Trophoblast cell (in vitro differentiated cells and primary cell): ENCODE results near the gene SND1.

ENCODE experiments used
- DNase-seq, 2 donors: peaks; one replicate each; pipeline ENCODE4 v3.0.0-alpha.2; 2016
- H2AFZ ChIP-seq: 2 replicates; pipeline ENCODE4 v1.6.1; 2013; ENCODE audit warnings: low read length, moderate library complexity, mild to moderate bottlenecking; ENCODE audit not compliant: insufficient read depth, poor library complexity
- H2AK5ac ChIP-seq: 2 replicates; pipeline ENCODE4 v1.6.1; 2013; ENCODE audit warnings: mild to moderate bottlenecking, low read length
- H2BK120ac ChIP-seq: 2 replicates; pipeline ENCODE4 v1.6.1; 2013; ENCODE audit warnings: low read length, mild to moderate bottlenecking, moderate library complexity; ENCODE audit not compliant: insufficient read depth, poor library complexity
- H2BK12ac ChIP-seq: 2 replicates; pipeline ENCODE4 v1.6.1; 2013; ENCODE audit warnings: mild to moderate bottlenecking, low read length, moderate library complexity
- H2BK5ac ChIP-seq: 2 replicates; pipeline ENCODE4 v1.6.1; 2013; ENCODE audit warnings: low read length, low read depth, moderate library complexity, mild to moderate bottlenecking; ENCODE audit not compliant: poor library complexity
- H3K14ac ChIP-seq: 2 replicates; pipeline ENCODE4 v1.6.1; 2013; ENCODE audit warnings: mild to moderate bottlenecking, low read length
- H3K18ac ChIP-seq: 2 replicates; pipeline ENCODE4 v1.6.1; 2013; ENCODE audit warnings: mild to moderate bottlenecking, low read length
- H3K23ac ChIP-seq: 2 replicates; pipeline ENCODE4 v1.6.1; 2013; ENCODE audit warnings: low read length
- H3K27ac ChIP-seq: 2 replicates; pipeline ENCODE4 v1.5.1; 2013; ENCODE audit warnings: low read depth, mild to moderate bottlenecking, inconsistent platforms, low read length, moderate library complexity
- H3K27me3 ChIP-seq: 2 replicates; pipeline ENCODE4 v1.6.1; 2013; ENCODE audit warnings: inconsistent platforms, mild to moderate bottlenecking, low read length, moderate library complexity; ENCODE audit not compliant: insufficient read depth
- H3K36me3 ChIP-seq, 2 experiments: 1 replicate in 1 of 2; 2 replicates in 1 of 2; pipeline ENCODE4 v1.6.1; 2013; ENCODE audit warnings: low read length in 2 of 2, mild to moderate bottlenecking in 2 of 2, moderate library complexity in 1 of 2; ENCODE audit not compliant: insufficient read depth in 2 of 2, control insufficient read depth in 1 of 2
- H3K4ac ChIP-seq: 2 replicates; pipeline ENCODE4 v1.6.1; 2013; ENCODE audit warnings: low read depth, mild to moderate bottlenecking, low read length, moderate library complexity
- H3K4me1 ChIP-seq, 2 experiments: 1 replicate in 1 of 2; 2 replicates in 1 of 2; pipeline ENCODE4 v1.6.1; 2013; ENCODE audit warnings: low read length in 2 of 2, mild to moderate bottlenecking in 2 of 2, moderate library complexity in 1 of 2; ENCODE audit not compliant: insufficient read depth in 2 of 2, control insufficient read depth in 1 of 2
- H3K4me2 ChIP-seq: 2 replicates; pipeline ENCODE4 v1.6.1; 2013; ENCODE audit warnings: inconsistent platforms, mild to moderate bottlenecking, low read length, moderate library complexity
- H3K4me3 ChIP-seq: 2 replicates; pipeline ENCODE4 v1.5.1; 2013; ENCODE audit warnings: mild to moderate bottlenecking, low read depth, low read length, inconsistent platforms
- H3K79me1 ChIP-seq: one replicate; pipeline ENCODE4 v1.6.1; 2013; ENCODE audit warnings: low read length
- H3K79me2 ChIP-seq: 2 replicates; pipeline ENCODE4 v1.6.1; 2013; ENCODE audit warnings: low read length, mild to moderate bottlenecking; ENCODE audit not compliant: control insufficient read depth, insufficient read depth, poor library complexity
- H3K9ac ChIP-seq: 2 replicates; pipeline ENCODE4 v1.6.1; 2013; ENCODE audit warnings: mild to moderate bottlenecking, low read length
- H3K9me3 ChIP-seq: 2 replicates; pipeline ENCODE4 v1.6.1; 2013; ENCODE audit warnings: low read depth, mild to moderate bottlenecking, control low read depth, inconsistent platforms, low read length; ENCODE audit not compliant: insufficient read depth
- H4K12ac ChIP-seq: 2 replicates; pipeline ENCODE4 v1.6.1; 2013; ENCODE audit warnings: low read depth, mild to moderate bottlenecking, low read length, moderate library complexity
- H4K8ac ChIP-seq: 2 replicates; pipeline ENCODE4 v1.6.1; 2013; ENCODE audit warnings: low read depth, mild to moderate bottlenecking, low read length, moderate library complexity
- H4K91ac ChIP-seq: one replicate; pipeline ENCODE4 v1.6.1; 2013; ENCODE audit warnings: low read depth, mild to moderate bottlenecking, low read length, moderate library complexity
- WGBS: extraction: QIAGEN DNeasy Blood & Tissue Kit; methylation state at CpG from one replicate; pipeline ENCODE4 v1.1.7; 2013; ENCODE audit warnings: missing lambda C conversion rate; ENCODE audit not compliant: insufficient read length, insufficient coverage; ENCODE audit errors: extremely low coverage; 5-methylcytosine and 5-hydroxymethylcytosine counted together

SND1 gene

DNA sequence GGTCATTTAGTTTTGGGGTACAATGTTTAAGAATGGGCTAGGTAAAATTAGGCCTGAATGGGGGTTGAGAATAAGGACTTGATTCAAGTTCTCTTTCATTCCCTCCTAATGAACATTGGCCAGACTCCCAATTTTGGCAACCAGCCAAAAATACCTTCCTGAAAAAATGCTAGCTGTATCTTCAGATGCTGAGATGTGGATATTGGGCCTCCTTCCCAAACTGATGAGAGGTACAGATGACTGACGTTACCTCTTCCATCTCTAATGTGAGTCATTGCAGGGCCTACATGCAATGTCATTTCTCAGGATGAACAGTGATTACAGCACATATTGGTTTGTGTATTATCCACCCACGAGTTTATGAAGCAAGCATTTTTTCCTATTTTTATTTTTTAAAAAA lies 151.6 kb downstream of the SND1 start:
- Histone ChIP-seq H3K79me1 (no peaks in the 10 kb centered on the region), H2AFZ (no peak overlapping the region), H3K4me2 (no peak overlapping the region), H2AK5ac (no peak overlapping the region), H3K18ac (no peak overlapping the region), H2BK120ac (no peak overlapping the region), H2BK12ac (no peak overlapping the region), H3K4ac (no peak overlapping the region), H3K14ac (no peak overlapping the region), H4K8ac (no peak overlapping the region), H3K23ac (no peak overlapping the region), H4K12ac (no peak overlapping the region), H3K9ac (no peak overlapping the region), H4K91ac (no peak overlapping the region), H3K9me3 (no peaks in the 10 kb centered on the region), H2BK5ac (no peak overlapping the region), H3K4me1 (peaks cover 0 to 3% of the 10 kb centered on the region in 2 experiments), H3K4me3 (no peak overlapping the region), H3K27ac (no peak overlapping the region), H3K27me3 (no peaks in the 10 kb centered on the region), H3K79me2 (no peaks in the 10 kb centered on the region), H3K36me3 (peaks cover 3 to 10% of the 10 kb centered on the region in 2 experiments)
- no CpG with 5 or more reads among the region's 2 CpGs for WGBS
- DNase-seq = no peak

DNA sequence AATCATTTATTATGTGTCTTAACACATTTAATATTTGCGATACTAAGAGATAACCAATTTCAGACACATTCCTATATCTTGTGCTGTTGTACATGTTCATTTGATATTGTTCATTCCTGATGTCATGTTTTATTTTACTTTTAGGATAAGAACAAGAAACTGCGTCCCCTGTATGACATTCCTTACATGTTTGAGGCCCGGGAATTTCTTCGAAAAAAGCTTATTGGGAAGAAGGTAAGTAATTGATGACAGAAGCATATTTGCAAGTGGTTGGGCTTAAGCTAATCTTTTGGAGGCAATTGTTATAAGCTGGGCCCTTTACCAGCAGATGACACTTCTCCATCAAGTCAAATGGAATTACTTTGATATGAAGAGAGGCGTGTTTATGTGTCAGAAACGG lies 155.3 kb downstream of the SND1 start:
- no peak for DNase-seq
- whole genome bisulfite sequencing = no CpG with 5 or more reads among the region's 6 CpGs
- Histone ChIP-seq H3K4me3 (no peak overlapping the region), H3K14ac (no peak overlapping the region), H3K18ac (no peak overlapping the region), H3K27ac (no peak overlapping the region), H2AK5ac (no peak overlapping the region), H2BK12ac (no peak overlapping the region), H3K4ac (no peak overlapping the region), H4K91ac (no peak overlapping the region), H3K27me3 (no peaks in the 10 kb centered on the region), H4K12ac (no peak overlapping the region), H2AFZ (no peak overlapping the region), H3K79me2 (no peaks in the 10 kb centered on the region), H3K4me1 (peaks cover 0 to 5% of the 10 kb centered on the region in 2 experiments), H3K79me1 (no peaks in the 10 kb centered on the region), H3K4me2 (no peak overlapping the region), H3K9me3 (no peaks in the 10 kb centered on the region), H3K9ac (no peak overlapping the region), H4K8ac (no peak overlapping the region), H3K36me3 (peaks cover 3 to 10% of the 10 kb centered on the region in 2 experiments), H3K23ac (no peak overlapping the region), H2BK120ac (no peak overlapping the region), H2BK5ac (no peak overlapping the region)

DNA sequence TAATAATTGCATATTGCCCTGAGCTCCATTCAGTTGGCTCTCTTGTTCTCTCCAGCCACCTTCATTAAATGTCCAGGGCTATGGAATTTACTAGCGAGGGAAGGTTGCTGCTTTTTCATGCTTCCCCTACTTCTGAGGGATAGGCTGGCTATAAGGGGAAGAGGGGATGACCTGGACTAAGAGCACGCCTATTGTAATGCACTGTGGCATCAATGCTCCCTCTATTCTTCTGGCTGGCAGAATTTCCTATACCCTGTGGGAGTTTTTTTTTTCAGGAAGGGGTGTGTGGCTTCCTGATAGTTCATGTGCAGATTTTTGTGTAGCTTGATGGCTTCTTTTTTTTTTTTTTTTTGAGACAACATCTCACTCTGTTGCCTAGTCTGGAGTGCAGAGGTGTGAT lies 155.8 kb downstream of the SND1 start:
- Histone ChIP-seq H3K4me2 (no peak overlapping the region), H3K79me1 (no peaks in the 10 kb centered on the region), H3K27me3 (no peaks in the 10 kb centered on the region), H2AK5ac (no peak overlapping the region), H3K23ac (no peak overlapping the region), H3K14ac (no peak overlapping the region), H3K9ac (no peak overlapping the region), H4K91ac (no peak overlapping the region), H2BK12ac (no peak overlapping the region), H3K79me2 (no peaks in the 10 kb centered on the region), H3K4me1 (peaks cover 0 to 5% of the 10 kb centered on the region in 2 experiments), H3K9me3 (no peaks in the 10 kb centered on the region), H2BK5ac (no peak overlapping the region), H2BK120ac (no peak overlapping the region), H3K18ac (no peak overlapping the region), H3K27ac (no peak overlapping the region), H3K4ac (no peak overlapping the region), H3K4me3 (no peak overlapping the region), H2AFZ (no peak overlapping the region), H4K12ac (no peak overlapping the region), H3K36me3 (peaks cover 3 to 10% of the 10 kb centered on the region in 2 experiments), H4K8ac (no peak overlapping the region)
- no peak for DNase-seq
- WGBS = no CpG with 5 or more reads among the region's 2 CpGs

DNA sequence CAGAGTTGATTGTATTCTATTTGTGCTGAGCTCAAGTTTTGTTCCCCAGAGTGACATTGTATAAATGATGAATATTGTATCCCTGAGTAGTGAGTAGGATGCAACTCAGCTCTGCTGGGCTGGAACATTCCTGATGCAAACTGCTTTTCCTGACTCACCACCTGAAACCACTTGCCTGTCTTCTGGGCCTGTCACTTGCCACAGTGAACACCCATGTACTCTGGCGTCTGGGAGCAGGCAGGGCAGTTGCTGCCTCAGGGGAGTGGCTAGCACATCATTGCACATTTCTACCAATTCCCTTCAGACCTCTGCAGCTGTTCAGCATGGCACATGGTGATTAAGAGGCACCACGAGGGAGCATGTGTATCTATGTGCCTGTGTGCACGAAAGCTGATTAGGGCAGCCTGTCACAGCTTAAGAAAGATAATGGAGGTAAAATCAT lies 157.3 kb downstream of the SND1 start:
- H3K9ac ChIP-seq = no peak overlapping the region

More for the DNA sequence above, 157.3 kb downstream of the SND1 start:
- Histone ChIP-seq H4K12ac (no peak overlapping the region), H3K4me3 (no peak overlapping the region), H3K79me2 (no peaks in the 10 kb centered on the region), H3K14ac (no peak overlapping the region), H2BK12ac (no peak overlapping the region), H3K27ac (no peak overlapping the region), H3K4ac (no peak overlapping the region), H3K79me1 (no peaks in the 10 kb centered on the region), H3K4me2 (no peak overlapping the region), H2AFZ (no peak overlapping the region), H4K8ac (no peak overlapping the region), H2BK5ac (no peak overlapping the region), H3K9me3 (no peaks in the 10 kb centered on the region), H2AK5ac (no peak overlapping the region), H3K23ac (no peak overlapping the region), H3K27me3 (no peaks in the 10 kb centered on the region), H3K18ac (no peak overlapping the region), H2BK120ac (no peak overlapping the region), H3K4me1 (peaks cover 0 to 5% of the 10 kb centered on the region in 2 experiments), H3K36me3 (peaks cover 3 to 10% of the 10 kb centered on the region in 2 experiments), H4K91ac (no peak overlapping the region)
- no CpG with 5 or more reads among the region's 3 CpGs for WGBS
- DNase-seq = no peak
